HG03280 (cell line): Measurements from ENCODE around the gene STK39.

Experiments
- ATAC-seq: cut with Tn5 transposase; IDR thresholded peaks from one replicate; pipeline ENCODE4 v1.9.1; 2021; ENCODE audit warnings: mild to moderate bottlenecking, moderate library complexity; ENCODE audit not compliant: unreplicated experiment

The STK39 gene

DNA sequence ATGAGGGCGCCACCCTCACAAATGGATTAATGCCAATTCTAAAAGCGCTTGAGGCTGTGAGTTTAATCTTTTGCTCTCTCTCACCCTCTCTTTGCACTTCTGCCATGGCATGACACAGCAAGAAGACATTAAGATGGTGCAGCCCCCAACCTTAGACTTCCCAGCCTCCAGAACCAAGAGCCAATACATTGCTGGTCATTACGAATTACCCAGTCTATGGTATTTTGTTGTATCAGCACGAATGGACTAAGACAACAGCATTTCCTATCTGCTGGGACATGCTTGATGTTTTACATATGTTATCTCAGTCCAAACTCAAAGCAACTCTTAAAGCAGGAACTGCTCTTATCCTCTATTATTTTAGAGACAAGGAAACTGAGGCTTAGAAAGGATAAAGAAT is 222.9 kb downstream of the STK39 start:
- no peak for ATAC-seq

DNA sequence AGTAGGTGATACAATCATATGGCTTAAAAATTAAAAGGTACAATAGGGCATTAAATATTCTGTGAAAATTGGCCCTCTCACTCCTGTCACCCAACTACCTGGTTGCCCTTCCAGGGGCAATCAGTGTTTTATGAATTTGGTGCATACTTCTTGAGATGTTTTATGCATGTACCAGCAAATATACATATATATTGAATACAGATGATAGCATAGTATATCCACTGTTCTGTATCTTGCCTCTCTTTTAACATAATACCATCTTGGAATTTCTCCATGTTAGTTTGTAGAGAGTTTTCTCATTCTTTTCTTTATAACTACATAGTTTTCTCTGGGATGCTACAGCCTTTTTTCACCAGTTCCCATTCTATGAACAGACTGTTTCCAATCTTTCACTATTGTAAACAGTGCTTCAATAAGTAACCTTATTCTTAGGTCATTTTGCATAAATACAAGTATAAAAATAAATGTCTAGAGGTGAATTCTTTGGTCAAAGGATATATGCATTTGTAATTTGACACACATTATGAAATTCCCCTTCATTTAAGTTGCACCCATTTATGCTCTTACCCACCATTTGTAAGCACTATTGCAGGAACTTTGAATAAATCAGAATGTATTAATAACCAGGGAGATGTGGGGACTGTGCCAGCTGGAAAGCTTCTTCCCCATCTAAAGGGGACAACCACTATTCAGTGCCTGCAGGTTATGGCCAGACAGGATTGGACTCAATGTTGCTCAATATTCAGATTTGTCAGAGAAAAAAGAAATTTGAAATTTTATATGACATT is 225.4 kb downstream of the STK39 start:
- no peak for ATAC-seq

DNA sequence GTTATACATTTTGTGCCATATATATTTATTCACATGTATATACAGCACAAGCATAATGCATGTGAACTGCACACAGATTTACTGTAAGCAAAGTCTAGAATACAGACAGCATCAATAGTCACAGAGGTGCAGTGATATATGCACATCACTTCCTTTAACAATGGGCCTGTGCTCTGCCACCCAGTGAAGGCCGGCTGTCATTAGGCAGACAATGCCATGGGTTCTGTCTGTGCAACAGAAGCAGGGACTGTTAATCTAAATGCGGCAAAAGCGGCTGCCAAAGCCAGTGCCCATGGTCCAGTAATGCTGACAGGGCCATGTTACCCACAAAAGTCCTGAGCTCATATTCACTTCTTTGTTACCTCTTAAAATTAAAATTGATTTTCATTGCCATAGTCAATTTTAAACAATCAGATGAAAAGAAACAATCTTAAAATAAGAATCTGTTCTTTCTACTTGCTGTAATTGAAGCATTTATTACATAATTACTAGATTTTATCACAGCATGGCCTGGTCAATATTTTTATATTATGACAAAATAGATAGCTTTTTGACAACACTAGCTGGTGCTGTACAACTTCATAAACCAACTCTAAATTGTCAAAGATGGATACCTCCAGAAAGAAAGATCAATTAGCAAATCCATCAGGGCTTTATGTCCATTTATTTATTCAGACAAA is 232.0 kb downstream of the STK39 start:
- no peak for ATAC-seq

DNA sequence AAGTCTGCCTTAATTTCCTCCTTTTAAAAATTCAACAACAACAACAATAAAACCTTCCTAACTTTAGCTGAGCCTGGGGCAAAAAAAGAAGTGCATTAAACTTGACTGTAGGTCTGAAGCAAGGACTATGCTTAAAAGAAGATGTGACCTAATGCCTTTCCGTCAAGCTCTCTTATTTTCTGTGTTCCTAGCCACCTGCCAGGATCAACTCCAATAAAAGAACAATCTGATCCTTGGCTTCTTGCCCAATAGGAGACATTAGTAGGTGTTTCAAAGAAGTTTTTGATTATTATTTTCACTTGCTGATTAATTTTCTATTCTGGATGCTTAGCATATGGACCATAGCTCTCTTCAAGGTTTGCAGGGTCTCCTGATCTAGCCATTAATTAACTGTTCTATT is 237.5 kb downstream of the STK39 start:
- no peak for ATAC-seq

DNA sequence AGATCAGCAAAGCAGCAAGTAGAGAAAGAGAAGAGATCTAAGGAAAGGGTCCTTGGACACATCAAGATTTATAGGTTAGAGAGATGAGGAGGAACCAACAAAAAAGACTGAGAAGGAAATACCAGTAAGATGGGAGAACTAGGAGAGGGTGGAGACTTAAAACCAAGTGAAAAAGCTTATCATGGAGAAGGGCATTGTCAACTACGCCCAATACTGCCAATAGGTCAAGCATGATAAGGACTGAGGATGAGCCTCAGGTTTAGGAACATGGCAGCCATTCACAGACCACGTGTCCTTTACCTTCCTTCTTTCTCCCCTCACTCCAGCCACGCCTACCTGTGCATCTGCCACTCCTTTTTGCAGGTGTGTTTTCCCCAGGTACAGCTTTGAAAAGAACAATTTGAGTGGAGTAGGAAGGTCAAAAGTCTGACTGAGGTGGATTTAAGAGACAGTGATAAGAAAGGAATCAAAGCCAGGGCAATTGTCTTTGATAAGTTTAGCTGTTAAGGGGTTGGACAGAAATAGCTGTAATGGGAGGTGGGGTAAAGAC is 238.7 kb downstream of the STK39 start:
- no peak for ATAC-seq

DNA sequence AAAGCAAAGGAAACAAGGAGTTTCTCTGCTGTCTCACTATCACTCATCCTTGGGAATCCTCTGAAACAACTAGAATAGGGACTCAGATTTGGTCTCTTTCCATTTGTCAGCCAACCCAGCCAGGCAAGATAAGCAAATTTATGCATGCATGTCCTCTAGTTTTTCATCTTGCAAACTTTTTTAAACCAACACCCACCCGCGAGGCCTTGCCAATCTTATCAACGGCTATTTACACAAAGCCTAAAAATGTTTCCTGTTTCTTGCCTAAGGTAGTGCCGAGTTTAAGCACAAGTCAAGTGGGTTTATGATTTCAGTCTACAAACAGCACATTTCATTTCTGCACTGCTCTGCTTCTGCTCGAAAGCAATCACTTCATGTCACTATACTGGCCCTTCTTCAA is 240.9 kb downstream of the STK39 start:
- ATAC-seq, result no peak

DNA sequence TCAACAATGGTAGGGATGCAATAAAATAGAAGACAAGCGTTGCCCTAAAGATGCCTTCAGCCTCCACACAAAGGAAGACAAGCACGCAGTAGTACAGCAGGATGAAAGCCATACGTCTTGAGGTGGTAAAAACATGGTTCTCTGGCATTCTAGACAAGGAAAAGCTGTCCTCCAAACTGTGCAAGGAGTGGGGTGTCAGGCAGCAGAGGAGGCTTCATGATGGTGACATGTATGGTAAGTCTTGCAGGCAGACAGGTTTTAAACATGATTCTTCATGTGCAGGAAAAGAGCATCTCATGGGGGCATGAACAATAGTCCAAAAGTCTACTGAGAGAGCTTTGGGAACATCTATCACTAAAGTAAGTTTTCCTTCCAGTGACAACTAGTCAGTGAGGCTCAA is 241.8 kb downstream of the STK39 start:
- ATAC-seq, result no peak

DNA sequence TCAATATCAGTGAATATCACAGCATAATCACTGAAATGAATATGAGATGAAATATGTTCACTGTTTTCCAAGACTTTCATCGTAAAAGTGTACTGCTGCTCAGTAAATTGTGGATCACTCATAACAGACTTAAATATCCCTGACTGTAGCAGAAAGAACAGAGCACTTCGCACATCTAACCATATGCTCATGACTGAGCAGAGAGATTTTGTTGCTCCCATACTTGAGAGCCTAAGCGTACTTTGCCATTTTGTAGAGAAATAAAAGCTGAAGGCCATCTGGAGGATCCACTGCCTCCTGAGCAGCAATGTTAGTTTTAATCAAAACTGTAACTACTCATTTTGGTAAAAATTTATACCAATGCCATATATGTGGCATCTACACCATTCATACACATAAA is 243.5 kb downstream of the STK39 start:
- no peak for ATAC-seq

DNA sequence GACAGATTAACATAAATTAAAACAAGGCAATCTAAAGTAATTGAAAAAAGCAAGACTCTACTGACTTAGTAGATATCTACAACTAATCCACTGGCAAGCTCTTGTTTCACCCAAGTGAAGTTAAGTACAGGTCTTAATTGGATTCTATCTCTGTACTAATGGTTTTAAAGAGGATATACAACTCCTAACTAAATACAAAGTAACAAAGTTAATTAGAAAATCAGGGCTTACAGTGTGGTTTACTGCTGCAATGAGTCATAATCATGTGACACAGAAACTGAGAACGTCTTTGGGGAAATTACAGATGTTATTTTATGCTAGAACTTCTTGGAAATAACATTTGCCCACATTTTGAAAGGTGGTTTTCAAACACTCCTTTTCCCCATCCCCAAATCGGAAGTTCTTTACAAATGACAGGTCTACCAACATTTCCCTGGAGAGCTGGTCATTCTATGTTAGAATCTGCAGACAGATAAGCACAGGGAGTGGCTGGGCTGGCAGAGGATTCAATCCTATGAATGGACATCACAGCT is 245.3 kb downstream of the STK39 start:
- ATAC-seq, result no peak

DNA sequence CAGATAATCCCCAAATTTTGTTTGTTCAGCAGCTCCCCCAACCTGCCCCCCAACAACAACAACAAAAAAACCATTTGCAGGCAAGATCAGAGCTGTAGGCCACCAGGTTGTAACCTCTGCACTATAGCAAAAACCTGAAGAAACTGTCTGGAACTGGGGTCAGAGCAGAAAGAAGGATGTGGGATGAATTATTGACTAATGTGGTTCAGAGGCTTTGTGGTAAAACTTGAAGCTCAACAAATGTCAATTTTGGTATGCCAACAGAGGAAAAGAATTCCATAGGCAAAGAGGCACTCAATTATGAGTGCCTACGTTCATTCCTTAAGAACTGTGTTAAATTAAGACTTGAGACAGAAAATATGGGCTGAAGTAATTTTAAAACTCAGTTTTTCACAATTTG is 255.1 kb downstream of the STK39 start:
- no peak for ATAC-seq

DNA sequence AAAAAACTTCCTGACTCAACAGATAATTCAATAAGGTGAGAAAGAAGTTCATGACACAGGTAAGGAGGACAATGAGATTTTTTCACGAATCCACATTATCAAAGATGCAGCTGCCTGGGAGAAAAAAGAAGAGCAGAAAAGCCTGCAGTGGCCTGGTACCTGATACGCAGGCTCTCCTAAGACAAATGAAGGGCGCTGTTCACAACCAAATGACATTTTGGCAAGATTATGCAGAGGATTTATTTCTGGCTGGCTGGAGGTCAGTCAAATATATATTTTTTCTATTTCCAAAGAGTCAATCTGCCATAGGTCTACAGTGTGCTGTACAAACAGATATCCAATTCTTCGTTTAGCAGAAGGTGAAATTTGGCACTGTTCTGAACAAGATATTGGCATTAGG is 257.3 kb downstream of the STK39 start:
- no peak for ATAC-seq

DNA sequence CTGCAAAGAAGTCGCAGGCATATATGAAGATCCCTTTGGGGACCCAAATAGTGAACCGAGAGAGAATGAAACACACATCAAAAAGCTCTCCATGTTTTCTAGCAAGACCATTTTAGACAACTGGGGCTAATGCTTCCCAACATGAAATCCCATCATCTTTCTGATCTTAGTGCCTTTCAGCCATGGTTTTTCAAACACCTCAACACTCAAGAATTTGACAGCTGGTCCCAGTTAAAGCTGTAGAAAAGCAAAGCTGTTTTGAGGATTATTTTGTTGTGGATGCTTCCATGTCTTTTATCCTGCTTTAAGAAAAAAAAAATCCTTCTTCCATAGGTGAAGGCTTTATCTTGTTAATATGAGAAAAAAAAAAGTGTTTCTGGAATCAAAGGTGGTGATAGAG is 259.1 kb downstream of the STK39 start:
- ATAC-seq, result no peak

DNA sequence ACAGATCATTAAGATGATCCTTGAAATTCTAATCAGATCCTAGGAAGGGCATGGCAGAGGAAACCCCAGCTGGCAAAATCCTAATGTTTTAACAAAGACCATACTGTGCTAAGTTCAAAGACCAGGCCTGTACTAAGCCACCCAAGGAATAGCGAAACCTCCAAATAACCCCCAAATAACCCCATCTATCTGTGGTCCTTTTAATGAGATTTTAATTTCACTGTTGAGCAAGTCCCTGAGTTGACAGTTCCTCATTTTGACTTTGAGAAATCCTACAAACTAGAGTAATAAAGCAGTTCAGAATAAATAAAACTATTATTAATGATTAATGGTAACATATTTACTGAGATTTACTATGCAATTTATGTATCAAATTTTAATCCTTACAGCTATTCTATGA is 259.8 kb downstream of the STK39 start:
- no peak for ATAC-seq

DNA sequence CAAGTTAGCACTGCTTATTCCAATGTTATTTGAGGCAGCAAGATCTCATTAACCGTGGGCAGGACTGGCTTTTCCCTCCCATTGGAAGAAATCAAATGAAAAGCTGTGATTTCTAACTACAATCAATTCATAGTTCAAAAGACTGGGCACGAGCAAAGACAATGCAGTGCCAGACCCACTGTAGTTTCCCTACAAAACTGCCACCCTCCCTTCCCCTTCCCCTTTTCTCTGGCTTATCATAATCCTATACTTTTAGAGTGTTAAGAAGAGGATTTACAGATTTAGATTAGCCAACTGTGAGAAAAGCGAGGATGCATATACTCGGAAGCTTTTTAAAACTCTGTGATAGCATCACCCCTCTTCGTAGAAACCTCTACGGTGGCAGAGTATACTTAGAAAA is 260.4 kb downstream of the STK39 start:
- ATAC-seq, result no peak

DNA sequence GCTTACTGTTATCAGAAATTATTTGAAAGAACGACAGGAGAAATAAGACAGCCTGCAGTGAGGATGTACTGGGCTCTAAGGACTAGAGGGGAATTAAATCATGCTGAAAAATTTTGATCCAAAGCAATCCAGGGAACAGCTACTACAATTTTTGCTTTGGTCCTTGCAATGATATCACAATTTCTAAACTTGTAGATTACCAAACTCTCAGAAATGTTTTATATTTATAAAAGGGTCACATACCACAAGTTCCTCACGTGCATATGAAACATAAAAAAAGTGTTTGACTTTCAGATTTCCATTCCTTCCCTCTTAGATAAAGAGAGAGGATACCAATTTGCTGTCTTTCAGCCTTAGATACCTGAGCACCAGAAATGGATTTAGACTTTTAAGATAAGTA is 261.2 kb downstream of the STK39 start:
- ATAC-seq, result no peak

DNA sequence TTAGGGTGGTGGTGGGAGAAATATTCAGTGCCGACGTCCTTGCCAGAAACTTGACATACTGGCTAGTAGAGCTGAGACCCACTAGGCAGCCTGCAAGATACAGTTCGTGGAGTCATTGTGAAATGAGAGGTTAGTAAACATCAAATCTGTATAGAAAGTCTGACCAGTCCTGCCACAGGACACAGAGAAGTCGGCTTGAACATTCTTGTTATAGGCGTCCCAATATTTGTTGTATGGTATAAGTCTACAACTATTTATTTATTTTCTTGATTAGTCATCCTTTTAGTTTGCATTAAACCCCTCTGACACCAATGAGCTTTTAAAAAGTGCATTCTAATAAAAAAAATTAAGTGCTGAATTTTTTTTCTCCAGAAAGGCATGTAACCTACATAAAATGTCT is 265.4 kb downstream of the STK39 start:
- ATAC-seq, result no peak

DNA sequence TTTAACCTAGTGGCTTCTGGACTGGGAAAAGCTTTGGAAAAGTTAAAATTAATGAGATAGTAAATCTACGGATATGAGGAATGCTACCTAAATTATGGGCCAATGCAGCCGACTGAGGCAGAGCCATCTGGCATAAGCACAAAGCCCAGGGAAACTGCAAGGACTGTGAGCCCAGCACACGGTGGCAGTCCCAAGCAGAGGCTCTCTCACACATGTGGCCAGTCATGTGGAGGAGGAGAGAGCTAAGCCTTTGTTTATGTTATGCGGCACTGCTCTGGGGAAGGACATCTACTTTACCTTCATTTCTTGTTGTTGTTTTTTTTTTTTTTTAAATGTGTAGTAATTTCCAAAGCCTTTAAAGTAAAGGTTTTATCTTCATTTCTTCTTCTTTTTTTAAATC is 267.0 kb downstream of the STK39 start:
- ATAC-seq, result no peak

DNA sequence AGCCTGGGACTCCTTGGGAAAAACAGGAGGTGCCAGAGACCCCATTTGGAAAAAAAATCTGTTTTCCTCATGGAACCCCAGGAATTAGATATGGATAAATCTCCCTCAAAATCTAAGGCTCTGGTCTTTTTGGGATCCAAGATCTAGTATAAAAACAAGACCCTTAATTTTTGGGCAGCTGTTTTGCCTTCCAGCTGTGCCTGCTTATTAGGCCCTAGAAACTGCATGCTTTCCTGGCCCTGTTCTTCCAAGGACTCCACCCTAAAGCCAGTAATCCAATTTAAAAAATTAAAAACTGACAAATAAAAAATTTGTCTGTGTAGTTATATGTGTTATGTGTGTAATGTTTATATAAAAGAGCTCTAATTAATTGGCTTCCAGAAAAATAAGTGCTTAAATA is 274.6 kb downstream of the STK39 start:
- ATAC-seq, result no peak

DNA sequence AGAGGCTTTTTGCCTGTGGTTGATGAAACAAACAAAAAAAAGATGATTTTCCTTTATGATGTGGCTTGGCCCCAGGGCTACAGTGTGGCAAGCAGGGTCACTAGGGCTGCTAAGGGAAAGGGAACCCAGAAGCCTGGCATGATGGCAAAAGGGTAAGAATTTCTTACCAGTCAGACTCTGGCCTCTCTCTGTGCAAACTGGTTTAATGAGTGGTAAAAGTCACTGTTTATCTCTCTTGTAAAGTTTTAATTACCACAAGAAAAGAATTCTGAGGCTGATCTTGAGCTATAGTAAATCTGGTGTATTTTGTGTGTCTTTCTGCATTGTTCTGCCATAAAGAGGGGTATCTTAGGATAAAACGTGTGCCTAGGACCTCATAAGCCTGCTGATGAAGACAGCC is 275.4 kb downstream of the STK39 start:
- no peak for ATAC-seq

DNA sequence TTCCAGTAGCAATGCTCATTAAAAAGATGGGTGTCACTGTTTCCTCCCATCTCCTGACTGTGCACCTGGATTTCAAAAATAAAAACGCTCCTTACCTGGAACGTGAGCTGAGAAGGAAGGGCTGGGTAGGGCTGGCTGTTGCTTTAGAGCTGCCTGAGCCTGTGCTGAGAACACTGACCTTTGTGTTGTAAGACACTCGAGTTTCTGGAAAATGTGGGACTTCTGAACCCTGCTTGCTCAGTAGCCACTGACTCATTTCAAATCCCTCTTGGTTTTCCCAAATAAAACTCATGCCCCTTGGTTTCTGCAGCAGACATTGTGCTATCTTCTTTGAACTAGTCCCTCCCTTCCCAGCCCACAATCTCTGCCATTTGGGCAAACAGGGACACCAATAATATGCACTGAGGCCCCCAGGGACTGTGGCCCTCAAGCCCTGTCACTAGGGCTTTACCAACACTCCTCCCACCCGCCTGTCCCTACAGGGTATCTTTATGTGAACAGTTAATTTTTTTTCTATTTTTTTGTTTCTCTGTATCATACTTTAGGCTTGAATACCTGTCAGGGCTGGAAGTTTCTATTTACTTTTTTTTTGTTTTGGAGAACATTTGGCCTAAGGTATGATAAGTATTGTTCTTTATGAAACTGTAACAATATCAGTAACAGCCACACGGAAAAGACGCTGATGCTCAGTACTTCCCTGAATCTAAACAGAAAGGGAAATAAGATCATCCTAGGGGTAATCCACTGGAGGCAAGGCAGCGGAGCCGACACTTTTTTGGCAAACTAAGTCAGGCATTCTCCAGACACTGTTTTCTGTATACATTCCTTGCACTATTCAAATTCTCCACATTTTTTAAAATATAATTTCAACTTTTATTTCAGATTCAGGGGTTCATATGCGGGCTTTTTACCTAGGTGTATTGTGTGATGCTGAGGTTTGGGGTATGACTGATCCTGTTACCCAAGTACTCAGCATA is 280.2 kb downstream of the STK39 start:
- no peak for ATAC-seq
